Measurements from ENCODE around the gene EIF1AY. TPM values are rescaled to one million over a fixed set of nuclear protein-coding genes. Genes with fewer than 3 reads are reported as not detected.

Gene EIF1AY
- total and polyA plus RNA-seq, 7 donors, result 38.9 to 52.8 (median 42.2) TPM; not detected in 3

GRCh38 chrY:20581687-20582086, 6.1 kb downstream of the EIF1AY start:
- Histone ChIP-seq H3K9me3 (no peaks in the 10 kb centered on the region), H3K4me1 (peaks cover 0 to 9% (median 0%) of the 10 kb centered on the region in 4 donors), H3K4me3 (no peak overlapping the region), H3K36me3 (peaks cover 0 to 4% (median 0%) of the 10 kb centered on the region in 4 donors), H3K27ac (no peak overlapping the region), H3K27me3 (no peaks in the 10 kb centered on the region)
- intact Hi-C loops (cut with DNase I), result no loop called here
- WGBS, 2 donors, result 81 to 85% methylated on average over 3 of the region's 3 CpGs
- DNase-seq, result no peak
- TF ChIP-seq POLR2A (IDR thresholded peaks at IDR 0.05) (no peak), EP300 (IDR thresholded peaks at IDR 0.05) (no peak), POLR2AphosphoS5 (IDR thresholded peaks at IDR 0.05) (no peak)
- TF ChIP-seq, protein P1, sequence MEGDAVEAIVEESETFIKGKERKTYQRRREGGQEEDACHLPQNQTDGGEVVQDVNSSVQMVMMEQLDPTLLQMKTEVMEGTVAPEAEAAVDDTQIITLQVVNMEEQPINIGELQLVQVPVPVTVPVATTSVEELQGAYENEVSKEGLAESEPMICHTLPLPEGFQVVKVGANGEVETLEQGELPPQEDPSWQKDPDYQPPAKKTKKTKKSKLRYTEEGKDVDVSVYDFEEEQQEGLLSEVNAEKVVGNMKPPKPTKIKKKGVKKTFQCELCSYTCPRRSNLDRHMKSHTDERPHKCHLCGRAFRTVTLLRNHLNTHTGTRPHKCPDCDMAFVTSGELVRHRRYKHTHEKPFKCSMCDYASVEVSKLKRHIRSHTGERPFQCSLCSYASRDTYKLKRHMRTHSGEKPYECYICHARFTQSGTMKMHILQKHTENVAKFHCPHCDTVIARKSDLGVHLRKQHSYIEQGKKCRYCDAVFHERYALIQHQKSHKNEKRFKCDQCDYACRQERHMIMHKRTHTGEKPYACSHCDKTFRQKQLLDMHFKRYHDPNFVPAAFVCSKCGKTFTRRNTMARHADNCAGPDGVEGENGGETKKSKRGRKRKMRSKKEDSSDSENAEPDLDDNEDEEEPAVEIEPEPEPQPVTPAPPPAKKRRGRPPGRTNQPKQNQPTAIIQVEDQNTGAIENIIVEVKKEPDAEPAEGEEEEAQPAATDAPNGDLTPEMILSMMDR (IDR thresholded peaks at IDR 0.05), result no peak

DNA sequence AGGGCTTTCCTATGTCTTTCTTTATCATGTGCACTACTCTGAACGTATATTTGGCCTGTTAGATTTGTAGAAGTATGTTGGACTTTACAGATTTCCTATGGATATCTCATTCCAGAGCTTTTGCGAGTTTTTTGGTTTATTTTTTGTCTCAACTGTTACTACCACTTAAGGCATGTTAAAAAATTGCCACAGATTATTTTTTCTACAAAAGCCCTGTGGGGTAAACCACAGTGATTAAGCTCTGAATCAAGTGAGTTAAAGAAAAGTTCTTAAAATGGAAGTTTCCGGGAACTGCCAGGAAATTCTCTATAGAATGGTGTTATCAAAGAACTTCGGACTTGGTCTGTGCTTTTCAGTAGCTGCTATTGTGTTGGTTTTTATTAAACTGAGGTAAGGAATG, 10.6 kb downstream of the EIF1AY start:
- intact Hi-C loops (cut with DNase I), result no loop called here
- 91 to 93% methylated on average over 4 of the region's 4 CpGs for WGBS, 2 donors
- H3K27me3 ChIP-seq, result no peaks in the 10 kb centered on the region

More for the DNA sequence above, 10.6 kb downstream of the EIF1AY start:
- no peaks in the 10 kb centered on the region for H3K9me3 ChIP-seq
- peaks cover 0 to 19% (median under 1%) of the 10 kb centered on the region in 4 donors for H3K36me3 ChIP-seq
- no peaks in the 10 kb centered on the region for H3K4me1 ChIP-seq
- H3K27ac ChIP-seq, result no peak overlapping the region
- TF ChIP-seq, protein P1 (IDR thresholded peaks at IDR 0.05), result no peak
- no peak for TF ChIP-seq EP300 (IDR thresholded peaks at IDR 0.05)
- TF ChIP-seq POLR2AphosphoS5 (IDR thresholded peaks at IDR 0.05), result no peak
- TF ChIP-seq POLR2A (IDR thresholded peaks at IDR 0.05), result no peak
- no peak overlapping the region for H3K4me3 ChIP-seq
- DNase-seq, result no peak

Small RNA genes within 50 kb of the gene (small RNA-seq; reads per million reads assigned to genes)
- 0 reads per million in 3 donors for gene KDM5DP1

Other genes starting within 250 kb of the EIF1AY start
- gene RPS4Y2, start 180.3 kb downstream of the EIF1AY start, total RNA-seq, result not detected
- not detected for gene RPS4Y2, start 180.3 kb downstream of the EIF1AY start, polyA plus RNA-seq